Measurements from ENCODE around the gene C19orf73. TPM values are rescaled to one million over a fixed set of nuclear protein-coding genes. Genes with fewer than 3 reads are reported as not detected.

C19orf73 gene
- total RNA-seq, 1 experiment from 2014 or later, result 2.2 TPM

DNA sequence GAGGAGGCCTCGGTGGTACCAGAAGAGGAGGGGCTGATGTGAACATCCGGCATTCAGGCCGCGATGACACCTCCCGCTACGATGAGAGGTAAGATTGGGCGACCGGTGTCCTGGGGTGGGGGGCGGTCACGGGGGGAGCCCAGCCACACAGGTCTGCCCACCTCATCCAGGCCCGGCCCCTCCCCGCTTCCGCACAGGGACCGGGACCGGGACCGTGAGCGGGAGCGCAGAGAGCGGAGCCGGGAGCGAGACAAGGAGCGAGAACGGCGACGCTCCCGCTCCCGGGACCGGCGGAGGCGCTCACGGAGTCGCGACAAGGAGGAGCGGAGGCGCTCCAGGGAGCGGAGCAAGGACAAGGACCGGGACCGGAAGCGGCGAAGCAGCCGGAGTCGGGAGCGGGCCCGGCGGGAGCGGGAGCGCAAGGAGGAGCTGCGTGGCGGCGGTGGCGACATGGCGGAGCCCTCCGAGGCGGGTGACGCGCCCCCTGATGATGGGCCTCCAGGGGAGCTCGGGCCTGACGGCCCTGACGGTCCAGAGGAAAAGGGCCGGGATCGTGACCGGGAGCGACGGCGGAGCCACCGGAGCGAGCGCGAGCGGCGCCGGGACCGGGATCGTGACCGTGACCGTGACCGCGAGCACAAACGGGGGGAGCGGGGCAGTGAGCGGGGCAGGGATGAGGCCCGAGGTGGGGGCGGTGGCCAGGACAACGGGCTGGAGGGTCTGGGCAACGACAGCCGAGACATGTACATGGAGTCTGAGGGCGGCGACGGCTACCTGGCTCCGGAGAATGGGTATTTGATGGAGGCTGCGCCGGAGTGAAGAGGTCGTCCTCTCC, 11.1 kb downstream of the C19orf73 start:
- H4K20me1 ChIP-seq (ENCODE audit: insufficient read depth), result no peaks in the 10 kb centered on the region
- no peak overlapping the region; the same call in 1 of the 2 replicates for H3K27ac ChIP-seq (ENCODE audit: low read depth, low read length)
- H3K79me2 ChIP-seq (ENCODE audit: insufficient read depth, low read length), result peaks cover 28% of the 10 kb centered on the region; the same call in 1 of the 2 replicates
- TF ChIP-seq FOSL1 (IDR thresholded peaks at IDR 0.05; ENCODE audit: low read depth) (no peak), TCF7L2 (IDR thresholded peaks at IDR 0.05; ENCODE audit: borderline replicate concordance, extremely low read depth, insufficient read depth, insufficient read length) (no peak), POLR2AphosphoS5 (IDR thresholded peaks at IDR 0.05; ENCODE audit: low read depth, low read length) (no peak), EZH2 (IDR thresholded peaks at IDR 0.05) (no peak), ZNF274 (IDR thresholded peaks at IDR 0.05; ENCODE audit: low read depth, low read length) (no peak), POLR2A (IDR thresholded peaks at IDR 0.05; ENCODE audit: borderline replicate concordance, extremely low read depth, insufficient read depth, insufficient read length) (no peak), JUND (IDR thresholded peaks at IDR 0.05) (no peak), ZFX (IDR thresholded peaks at IDR 0.05) (no peak), RAD21 (IDR thresholded peaks at IDR 0.05; ENCODE audit: low read depth) (no peak), CBX3 (IDR thresholded peaks at IDR 0.05; ENCODE audit: low read depth) (no peak), EGR1 (IDR thresholded peaks at IDR 0.05; ENCODE audit: low read depth) (no peak), CEBPB (IDR thresholded peaks at IDR 0.05; ENCODE audit: low read depth) (no peak), SP1 (IDR thresholded peaks at IDR 0.05; ENCODE audit: low read depth) (no peak)
- TF ChIP-seq, protein P1, sequence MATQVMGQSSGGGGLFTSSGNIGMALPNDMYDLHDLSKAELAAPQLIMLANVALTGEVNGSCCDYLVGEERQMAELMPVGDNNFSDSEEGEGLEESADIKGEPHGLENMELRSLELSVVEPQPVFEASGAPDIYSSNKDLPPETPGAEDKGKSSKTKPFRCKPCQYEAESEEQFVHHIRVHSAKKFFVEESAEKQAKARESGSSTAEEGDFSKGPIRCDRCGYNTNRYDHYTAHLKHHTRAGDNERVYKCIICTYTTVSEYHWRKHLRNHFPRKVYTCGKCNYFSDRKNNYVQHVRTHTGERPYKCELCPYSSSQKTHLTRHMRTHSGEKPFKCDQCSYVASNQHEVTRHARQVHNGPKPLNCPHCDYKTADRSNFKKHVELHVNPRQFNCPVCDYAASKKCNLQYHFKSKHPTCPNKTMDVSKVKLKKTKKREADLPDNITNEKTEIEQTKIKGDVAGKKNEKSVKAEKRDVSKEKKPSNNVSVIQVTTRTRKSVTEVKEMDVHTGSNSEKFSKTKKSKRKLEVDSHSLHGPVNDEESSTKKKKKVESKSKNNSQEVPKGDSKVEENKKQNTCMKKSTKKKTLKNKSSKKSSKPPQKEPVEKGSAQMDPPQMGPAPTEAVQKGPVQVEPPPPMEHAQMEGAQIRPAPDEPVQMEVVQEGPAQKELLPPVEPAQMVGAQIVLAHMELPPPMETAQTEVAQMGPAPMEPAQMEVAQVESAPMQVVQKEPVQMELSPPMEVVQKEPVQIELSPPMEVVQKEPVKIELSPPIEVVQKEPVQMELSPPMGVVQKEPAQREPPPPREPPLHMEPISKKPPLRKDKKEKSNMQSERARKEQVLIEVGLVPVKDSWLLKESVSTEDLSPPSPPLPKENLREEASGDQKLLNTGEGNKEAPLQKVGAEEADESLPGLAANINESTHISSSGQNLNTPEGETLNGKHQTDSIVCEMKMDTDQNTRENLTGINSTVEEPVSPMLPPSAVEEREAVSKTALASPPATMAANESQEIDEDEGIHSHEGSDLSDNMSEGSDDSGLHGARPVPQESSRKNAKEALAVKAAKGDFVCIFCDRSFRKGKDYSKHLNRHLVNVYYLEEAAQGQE (IDR thresholded peaks at IDR 0.05; ENCODE audit: low read depth), result no peak
- TF ChIP-seq, protein P2, sequence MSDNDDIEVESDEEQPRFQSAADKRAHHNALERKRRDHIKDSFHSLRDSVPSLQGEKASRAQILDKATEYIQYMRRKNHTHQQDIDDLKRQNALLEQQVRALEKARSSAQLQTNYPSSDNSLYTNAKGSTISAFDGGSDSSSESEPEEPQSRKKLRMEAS (IDR thresholded peaks at IDR 0.05), result no peak
- TF ChIP-seq, protein P3, sequence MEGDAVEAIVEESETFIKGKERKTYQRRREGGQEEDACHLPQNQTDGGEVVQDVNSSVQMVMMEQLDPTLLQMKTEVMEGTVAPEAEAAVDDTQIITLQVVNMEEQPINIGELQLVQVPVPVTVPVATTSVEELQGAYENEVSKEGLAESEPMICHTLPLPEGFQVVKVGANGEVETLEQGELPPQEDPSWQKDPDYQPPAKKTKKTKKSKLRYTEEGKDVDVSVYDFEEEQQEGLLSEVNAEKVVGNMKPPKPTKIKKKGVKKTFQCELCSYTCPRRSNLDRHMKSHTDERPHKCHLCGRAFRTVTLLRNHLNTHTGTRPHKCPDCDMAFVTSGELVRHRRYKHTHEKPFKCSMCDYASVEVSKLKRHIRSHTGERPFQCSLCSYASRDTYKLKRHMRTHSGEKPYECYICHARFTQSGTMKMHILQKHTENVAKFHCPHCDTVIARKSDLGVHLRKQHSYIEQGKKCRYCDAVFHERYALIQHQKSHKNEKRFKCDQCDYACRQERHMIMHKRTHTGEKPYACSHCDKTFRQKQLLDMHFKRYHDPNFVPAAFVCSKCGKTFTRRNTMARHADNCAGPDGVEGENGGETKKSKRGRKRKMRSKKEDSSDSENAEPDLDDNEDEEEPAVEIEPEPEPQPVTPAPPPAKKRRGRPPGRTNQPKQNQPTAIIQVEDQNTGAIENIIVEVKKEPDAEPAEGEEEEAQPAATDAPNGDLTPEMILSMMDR (IDR thresholded peaks at IDR 0.05 in 2 of 3, conservative IDR thresholded peaks at IDR 0.05 in 1 of 3; ENCODE audit: borderline replicate concordance in 1 of 3, insufficient read depth in 1 of 3, low read depth in 2 of 3, low read length in 2 of 3), result no peak
- TF ChIP-seq, protein P4, sequence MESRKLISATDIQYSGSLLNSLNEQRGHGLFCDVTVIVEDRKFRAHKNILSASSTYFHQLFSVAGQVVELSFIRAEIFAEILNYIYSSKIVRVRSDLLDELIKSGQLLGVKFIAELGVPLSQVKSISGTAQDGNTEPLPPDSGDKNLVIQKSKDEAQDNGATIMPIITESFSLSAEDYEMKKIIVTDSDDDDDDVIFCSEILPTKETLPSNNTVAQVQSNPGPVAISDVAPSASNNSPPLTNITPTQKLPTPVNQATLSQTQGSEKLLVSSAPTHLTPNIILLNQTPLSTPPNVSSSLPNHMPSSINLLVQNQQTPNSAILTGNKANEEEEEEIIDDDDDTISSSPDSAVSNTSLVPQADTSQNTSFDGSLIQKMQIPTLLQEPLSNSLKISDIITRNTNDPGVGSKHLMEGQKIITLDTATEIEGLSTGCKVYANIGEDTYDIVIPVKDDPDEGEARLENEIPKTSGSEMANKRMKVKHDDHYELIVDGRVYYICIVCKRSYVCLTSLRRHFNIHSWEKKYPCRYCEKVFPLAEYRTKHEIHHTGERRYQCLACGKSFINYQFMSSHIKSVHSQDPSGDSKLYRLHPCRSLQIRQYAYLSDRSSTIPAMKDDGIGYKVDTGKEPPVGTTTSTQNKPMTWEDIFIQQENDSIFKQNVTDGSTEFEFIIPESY (IDR thresholded peaks at IDR 0.05; ENCODE audit: extremely low read depth, insufficient replicate concordance, low read length), result no peak
- peaks cover 0 to 5% of the 10 kb centered on the region in 2 experiments; a peak in 1 of 4 replicates for H3K4me1 ChIP-seq (ENCODE audit: control insufficient read depth in 1 of 2, insufficient read depth in 2 of 2, low read length in 2 of 2)
- H3K36me3 ChIP-seq (ENCODE audit: control insufficient read depth in 1 of 2, insufficient read depth in 2 of 2, low read length in 2 of 2), result peaks cover 41 to 52% of the 10 kb centered on the region in 2 experiments
- no peak overlapping the region for H3K4me2 ChIP-seq (ENCODE audit: low read length)
- no peak overlapping the region for H3K4me3 ChIP-seq (replicated peaks in 1 of 2; ENCODE audit: low read depth in 1 of 2, low read length in 2 of 2)
- CTCF ChIA-PET, result no interaction called here
- no TSS peak for BruUV-seq (replicated peaks)
- intact Hi-C loops (cut with micrococcal nuclease), result no loop called here
- H2AFZ ChIP-seq (ENCODE audit: low read depth, low read length, poor library complexity, severe bottlenecking), result no peak overlapping the region
- no peaks in the 10 kb centered on the region for H3K9me2 ChIP-seq (ENCODE audit: insufficient read depth)
- no peaks in the 10 kb centered on the region for H3K27me3 ChIP-seq (ENCODE audit: insufficient read depth, low read length)
- ATAC-seq (no peak), DNase-seq (ENCODE audit: low read depth, low spot score) (no peak)
- RAD21 ChIA-PET (ENCODE audit: low non-redundant PET in 1 of 2, low total read pairs in 2 of 2, uncharacterized antibody in 2 of 2, unreplicated experiment in 2 of 2), result interaction anchor here in 1 of 2 experiments (0.6 kb wide), 1 partner anchor 101 kb away, joined by 3 read pairs; no protein-coding TSS in a partner anchor
- POLR2A ChIA-PET, result no interaction called here
- no peaks in the 10 kb centered on the region for H3K9me3 ChIP-seq (ENCODE audit: control insufficient read depth in 1 of 2, insufficient read depth in 1 of 2, low read depth in 1 of 2, low read length in 2 of 2)
- H3K9ac ChIP-seq (ENCODE audit: low read length), result no peak overlapping the region
